ENCODE results near the gene PLPP4.

PLPP4 gene

DNA sequence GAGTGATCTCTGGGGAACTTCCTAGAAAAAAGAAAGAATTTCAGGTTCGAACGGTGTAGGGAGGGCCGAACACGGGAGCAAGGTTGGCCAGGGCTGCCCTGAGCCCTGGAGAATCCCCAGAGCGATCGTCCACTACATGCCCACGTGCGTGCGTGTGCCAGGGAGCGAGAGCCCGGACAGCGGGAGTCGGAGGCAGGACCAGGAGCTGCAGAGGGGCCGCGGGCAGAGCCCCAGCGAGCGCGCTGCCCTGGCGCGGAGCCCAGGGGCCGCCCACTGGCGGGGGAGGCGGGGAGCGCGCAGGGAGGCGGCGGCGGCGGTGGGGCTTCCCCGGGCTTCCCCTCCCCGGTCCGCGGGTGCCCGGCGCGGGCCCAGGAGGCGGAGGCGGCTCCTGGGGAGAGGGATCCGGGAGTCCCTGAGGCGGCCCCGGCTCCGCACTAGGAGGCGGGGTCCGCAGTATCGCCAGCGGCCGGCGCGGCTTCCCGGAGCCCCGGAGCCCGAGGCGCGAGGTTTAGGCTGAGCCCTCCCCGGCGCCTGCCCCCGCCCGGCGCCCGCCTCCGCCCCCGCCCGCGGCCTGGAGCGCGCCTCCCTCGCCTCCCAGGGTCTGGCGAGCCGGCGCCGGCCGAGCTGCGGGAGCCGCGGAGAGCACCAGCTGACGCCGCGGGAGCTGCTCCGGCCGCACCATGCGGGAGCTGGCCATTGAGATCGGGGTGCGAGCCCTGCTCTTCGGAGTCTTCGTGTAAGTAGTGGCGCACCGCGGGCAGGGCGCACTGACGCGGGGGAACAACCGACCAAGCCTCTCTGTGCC is at the start of gene PLPP4:
TSS of gene PLPP4 (plus strand) at position 602 of the 805 bp plus-strand sequence. CDS start at position 681, 79 bp downstream.
- no peak for DNase-seq (ENCODE audit: low read depth in 3 of 3)

DNA sequence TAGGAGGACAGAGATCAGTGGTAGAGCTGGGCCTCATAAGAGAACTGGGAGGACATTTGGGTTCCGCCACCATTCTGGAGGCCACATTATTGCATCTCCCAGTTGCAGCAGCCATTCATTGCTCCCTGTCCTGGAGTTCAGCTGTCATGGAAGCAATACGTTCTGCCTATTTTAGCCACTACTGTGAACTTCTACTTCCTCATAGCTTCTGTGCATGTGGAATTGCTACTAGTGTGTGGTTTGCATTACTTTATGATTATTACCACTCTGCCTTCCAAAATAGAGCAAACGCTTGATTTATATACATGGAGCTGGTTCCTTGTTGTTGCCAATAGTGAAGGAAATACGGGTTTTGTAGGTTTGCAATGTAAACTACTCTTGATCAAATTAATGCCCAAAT is 47.2 kb upstream of the PLPP4 start:
- no peak for DNase-seq (ENCODE audit: low read depth in 3 of 3)

- no peak for DNase-seq (ENCODE audit: low read depth in 3 of 3)
Measured at GRCh38 chr10:120414946-120415345, 42.1 kb upstream of the PLPP4 start.

GRCh38 chr10:120415709-120416330 is 41.2 kb upstream of the PLPP4 start:
- no peak for DNase-seq (ENCODE audit: low read depth in 3 of 3)

DNA sequence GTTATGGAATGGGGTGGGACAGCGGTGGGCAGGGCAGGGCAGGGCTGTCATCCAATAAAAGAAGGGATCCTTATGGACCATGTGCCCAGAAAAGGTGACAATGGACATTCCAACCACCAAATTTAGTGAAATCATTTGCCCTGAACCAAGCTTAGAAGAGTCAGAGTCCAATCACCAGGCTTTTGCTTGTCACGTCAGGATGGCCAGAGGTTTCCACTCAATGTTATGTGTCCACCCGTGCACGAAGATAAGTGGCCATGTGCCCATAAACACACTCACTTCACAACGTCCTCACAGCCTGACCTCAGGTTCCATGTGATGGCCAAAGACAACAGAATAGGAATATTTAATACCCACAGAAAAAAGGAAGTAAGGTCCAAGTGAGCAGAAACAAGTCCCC is 36.6 kb upstream of the PLPP4 start:
- DNase-seq (ENCODE audit: low read depth in 3 of 3), result no peak

GRCh38 chr10:120421250-120421649 is 35.8 kb upstream of the PLPP4 start:
- DNase-seq (ENCODE audit: low read depth in 3 of 3), result no peak

DNA sequence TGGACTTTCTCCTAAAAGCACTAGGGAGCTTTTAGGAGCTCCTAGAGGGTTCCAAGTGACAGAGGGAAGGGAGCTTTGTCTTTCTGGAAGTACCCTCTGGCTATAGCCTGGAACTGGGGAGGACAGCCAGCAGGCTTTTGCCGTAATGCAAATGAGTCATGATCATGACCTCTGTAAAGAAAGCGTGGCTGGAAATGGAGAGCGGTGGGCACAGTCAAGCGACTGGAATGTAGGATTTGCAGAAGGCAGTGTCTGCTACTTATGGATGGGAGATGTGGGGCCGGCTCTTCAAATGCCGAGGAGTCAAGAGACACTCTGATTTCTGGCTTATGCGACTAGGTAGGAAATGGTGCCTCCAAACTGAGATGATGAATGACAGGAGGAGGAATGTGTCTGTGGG is 34.6 kb upstream of the PLPP4 start:
- DNase-seq (ENCODE audit: low read depth in 3 of 3), result no peak

GRCh38 chr10:120423431-120424197 is 33.4 kb upstream of the PLPP4 start:
- DNase-seq (ENCODE audit: low read depth in 3 of 3), result no peak

GRCh38 chr10:120424198-120424464 is 32.9 kb upstream of the PLPP4 start:
- DNase-seq (ENCODE audit: low read depth in 3 of 3), result no peak

GRCh38 chr10:120426306-120426705 is 30.7 kb upstream of the PLPP4 start:
- no peak for DNase-seq (ENCODE audit: low read depth in 3 of 3)

- no peak for DNase-seq (ENCODE audit: low read depth in 3 of 3)
Measured at GRCh38 chr10:120428754-120429153, 28.3 kb upstream of the PLPP4 start.

GRCh38 chr10:120429395-120429794 is 27.6 kb upstream of the PLPP4 start:
- no peak for DNase-seq (ENCODE audit: low read depth in 3 of 3)

DNA sequence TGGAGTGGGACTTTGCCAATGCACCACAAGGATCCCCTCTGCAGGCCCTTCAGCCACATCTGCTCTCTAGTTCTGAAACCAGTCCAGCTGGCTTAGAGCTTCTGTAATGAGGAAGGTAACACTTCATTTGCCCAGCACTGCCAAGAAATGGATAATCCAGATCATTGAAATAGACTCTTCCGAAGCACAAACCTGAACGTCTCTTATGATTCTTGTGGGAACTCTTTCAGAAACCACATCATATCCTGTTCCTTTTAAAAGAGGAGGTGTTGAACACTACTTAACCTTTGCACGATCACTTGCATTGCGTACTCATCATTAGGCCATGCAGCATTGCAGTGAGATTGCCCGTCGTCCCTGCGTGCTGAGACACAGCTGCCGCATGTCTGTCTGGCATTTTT is 25.8 kb upstream of the PLPP4 start:
- DNase-seq (ENCODE audit: low read depth in 3 of 3), result no peak

DNA sequence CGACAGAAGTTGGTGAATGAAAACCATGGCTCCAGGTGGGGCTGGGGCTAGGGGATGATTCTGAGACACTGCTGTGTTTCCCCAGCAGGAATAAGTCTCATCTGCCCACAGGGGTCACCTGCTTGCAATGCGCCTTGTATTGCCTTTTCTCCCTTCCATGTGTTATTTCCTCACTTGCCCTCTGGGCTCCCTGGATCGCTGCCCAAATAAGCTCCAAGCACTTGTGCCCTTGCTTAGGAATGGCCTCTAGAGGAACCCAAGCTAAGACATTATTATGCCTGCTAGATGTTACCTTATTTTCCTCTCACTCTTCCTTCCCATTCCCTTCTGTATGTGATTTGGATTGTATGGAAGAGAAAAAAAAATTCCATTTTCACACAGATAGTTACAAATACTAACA is 24.8 kb upstream of the PLPP4 start:
- no peak for DNase-seq (ENCODE audit: low read depth in 3 of 3)

DNA sequence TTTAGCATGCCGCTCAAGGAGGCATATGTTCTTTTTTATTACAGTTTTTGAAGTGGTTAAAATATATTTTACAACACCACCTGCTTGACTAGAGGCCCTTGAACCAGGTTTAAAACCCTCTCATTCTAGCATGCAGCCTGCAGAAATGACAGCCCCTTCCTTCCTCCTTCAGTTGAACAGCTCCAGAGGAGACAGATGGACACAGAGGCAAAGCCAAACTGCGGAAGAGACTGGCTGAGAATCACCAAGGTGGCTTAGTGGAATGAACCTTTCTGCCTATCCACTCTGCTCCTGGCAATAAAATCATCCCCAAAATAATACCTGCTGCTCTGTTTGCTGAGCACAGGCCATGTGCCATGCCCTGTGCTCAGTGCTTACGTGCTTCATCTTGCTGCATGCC is 23.9 kb upstream of the PLPP4 start:
- DNase-seq (ENCODE audit: low read depth in 3 of 3), result no peak

GRCh38 chr10:120436439-120437112 is 20.5 kb upstream of the PLPP4 start:
- DNase-seq (ENCODE audit: low read depth in 3 of 3), result no peak

- DNase-seq (ENCODE audit: low read depth in 3 of 3), result no peak
Measured at GRCh38 chr10:120437541-120437940, 19.5 kb upstream of the PLPP4 start.

DNA sequence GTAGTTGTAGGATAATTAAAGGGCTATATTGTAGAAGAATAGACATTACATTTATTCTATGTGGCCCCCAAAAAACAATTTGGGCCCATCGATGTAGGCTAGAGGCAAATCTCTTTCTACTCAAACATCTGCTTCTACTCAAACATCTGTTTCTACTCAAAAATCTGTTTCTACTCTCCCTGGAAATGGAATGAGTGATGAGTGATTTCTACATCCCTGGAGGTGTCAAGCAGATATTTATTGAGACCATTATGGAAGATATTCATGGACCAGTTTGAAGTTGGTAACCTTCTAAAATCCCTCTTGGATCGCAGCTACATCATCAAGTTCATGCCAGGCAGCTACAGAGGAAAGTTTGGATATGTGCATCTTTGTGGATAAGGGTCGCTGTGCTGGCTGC is 5.1 kb upstream of the PLPP4 start:
- DNase-seq (ENCODE audit: low read depth in 3 of 3), result no peak

DNA sequence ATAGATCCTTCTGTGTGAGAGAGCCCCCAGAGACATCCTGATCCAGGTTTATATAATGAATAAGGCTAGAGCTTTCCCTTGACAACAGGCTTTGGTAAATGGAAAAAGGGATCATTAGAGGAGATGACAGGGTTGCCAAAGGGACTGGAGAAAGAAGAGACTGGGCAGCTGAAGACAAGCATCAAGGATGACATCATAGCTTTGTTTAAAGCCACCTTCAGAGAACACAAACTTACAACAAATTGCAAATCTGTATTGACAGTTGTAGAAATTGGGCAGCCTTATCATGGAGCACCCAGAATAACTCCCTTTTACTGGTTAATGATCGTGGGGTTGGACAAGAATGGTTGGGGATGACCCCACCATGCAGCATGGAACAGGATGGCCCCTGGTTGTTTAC is 3.7 kb upstream of the PLPP4 start:
- no peak for DNase-seq (ENCODE audit: low read depth in 3 of 3)

GRCh38 chr10:120453886-120454285 is 3.1 kb upstream of the PLPP4 start:
- no peak for DNase-seq (ENCODE audit: low read depth in 3 of 3)

DNA sequence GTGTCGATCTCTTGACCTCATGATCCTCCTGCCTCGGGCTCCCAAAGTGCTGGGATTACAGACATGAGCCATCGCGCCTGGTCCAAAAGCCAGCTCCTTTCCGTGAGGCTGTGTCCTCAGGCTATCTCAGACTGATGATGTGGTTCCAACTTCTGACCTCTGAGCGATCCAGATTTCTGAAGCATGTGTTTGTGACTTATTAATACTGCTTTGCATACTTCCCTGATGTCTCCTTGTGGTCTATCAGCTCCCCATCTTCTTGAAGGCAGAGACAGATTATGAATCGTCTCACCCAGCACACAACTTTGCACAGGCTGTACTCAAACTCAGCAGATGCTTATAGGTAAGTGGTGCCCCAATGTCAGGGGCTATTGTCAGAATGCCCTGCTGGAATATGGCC is 2.0 kb upstream of the PLPP4 start:
- no peak for DNase-seq (ENCODE audit: low read depth in 3 of 3)

- no peak for DNase-seq (ENCODE audit: low read depth in 3 of 3)
Measured at GRCh38 chr10:120455606-120456005, 1.4 kb upstream of the PLPP4 start.
